Small intestine (tissue), 7 donors: ENCODE results near the gene ARSI. TPM values are rescaled to one million over a fixed set of nuclear protein-coding genes. Genes with fewer than 3 reads are reported as not detected.

Source experiments
- DNase-seq, 2 donors: peaks; one replicate each; pipeline versions ENCODE4 v3.0.0 to v3.0.0-alpha.2; 2013
- FAIRE-seq: peaks from 2 replicates; lab custom pipeline; 2012; peaks lifted over from hg19 to GRCh38; lab: Jason Lieb, UNC
- H3K27ac ChIP-seq, 3 donors: one replicate each; pipeline ENCODE4 v1.5.1; 2013; ENCODE audit warnings: low read length in 2 of 3, mild to moderate bottlenecking in 2 of 3, control low read depth in 1 of 3, inconsistent platforms in 1 of 3, low read depth in 1 of 3, moderate library complexity in 1 of 3
- H3K27me3 ChIP-seq, 3 donors: one replicate each; pipeline ENCODE4 v1.6.1; 2013; ENCODE audit warnings: low read length in 3 of 3, inconsistent platforms in 1 of 3; ENCODE audit not compliant: control insufficient read depth in 3 of 3, insufficient read depth in 3 of 3
- H3K36me3 ChIP-seq, 3 donors: one replicate each; pipeline ENCODE4 v1.6.1; 2013; ENCODE audit warnings: low read length in 3 of 3, inconsistent platforms in 1 of 3, low read depth in 1 of 3, mild to moderate bottlenecking in 1 of 3, moderate library complexity in 1 of 3; ENCODE audit not compliant: control insufficient read depth in 3 of 3, insufficient read depth in 2 of 3
- H3K4me1 ChIP-seq, 3 donors: one replicate each; pipeline ENCODE4 v1.6.1; 2013; ENCODE audit warnings: low read length in 2 of 3, inconsistent platforms in 1 of 3, low read depth in 1 of 3, mild to moderate bottlenecking in 1 of 3, moderate library complexity in 1 of 3; ENCODE audit not compliant: control insufficient read depth in 3 of 3, insufficient read depth in 2 of 3
- H3K4me3 ChIP-seq, 3 donors: one replicate each; pipeline ENCODE4 v1.5.1; 2013; ENCODE audit warnings: low read length in 3 of 3, control low read depth in 1 of 3, inconsistent platforms in 1 of 3, low read depth in 1 of 3, mild to moderate bottlenecking in 1 of 3, moderate library complexity in 1 of 3
- H3K9me3 ChIP-seq, 2 donors: one replicate each; pipeline ENCODE4 v1.6.1; 2013; ENCODE audit warnings: low read depth in 1 of 2, low read length in 1 of 2; ENCODE audit not compliant: control insufficient read depth in 2 of 2, insufficient read depth in 1 of 2
- WGBS, 3 donors: extraction: QIAGEN DNeasy Blood & Tissue Kit; methylation state at CpG; one replicate each; pipeline ENCODE4 v1.1.7; 2013; 5-methylcytosine and 5-hydroxymethylcytosine counted together
- polyA plus RNA-seq, 4 donors: library from polyadenylated mRNA; stranded (reverse) in 3 of 4; unstranded in 1 of 4; fragments of 200-250 nt in 3 of 4; fragments of 120-200 nt in 1 of 4; gene quantifications; one replicate each; pipeline versions ENCODE4 v1.2.1 to v1.2.3, GENCODE V29; 2013
- donor health status: healthy with polysubstance abuse.
- donor health status: control.
- donor health status: control.
- donor health status: Bipolar disorder and iron deficiency.
- donor health status: healthy.

ARSI gene
- polyA plus RNA-seq, 4 donors = 0.40 to 1.4 TPM; not detected in 2

- no peaks in the 10 kb centered on the region for H3K27me3 ChIP-seq
- FAIRE-seq = no peak
- H3K4me3 ChIP-seq = no peak overlapping the region
- H3K9me3 ChIP-seq = no peaks in the 10 kb centered on the region
- DNase-seq = no peak
- no peaks in the 10 kb centered on the region for H3K4me1 ChIP-seq
- no peaks in the 10 kb centered on the region for H3K36me3 ChIP-seq
- WGBS, 3 donors = 52 to 65% (median 57%) methylated on average over 8 of the region's 8 CpGs
- H3K27ac ChIP-seq = no peak overlapping the region
Observed at GRCh38 chr5:150261231-150261630, 41.5 kb downstream of the ARSI start.

GRCh38 chr5:150258130-150258529, 44.6 kb downstream of the ARSI start:
- no peaks in the 10 kb centered on the region for H3K27me3 ChIP-seq
- H3K27ac ChIP-seq = no peak overlapping the region
- 75 to 84% (median 77%) methylated on average over 6 of the region's 6 CpGs for WGBS, 3 donors
- FAIRE-seq = no peak
- no peaks in the 10 kb centered on the region for H3K36me3 ChIP-seq
- H3K4me3 ChIP-seq = no peak overlapping the region
- no peaks in the 10 kb centered on the region for H3K9me3 ChIP-seq
- H3K4me1 ChIP-seq = no peaks in the 10 kb centered on the region
- no peak for DNase-seq

GRCh38 chr5:150257424-150257823, 45.3 kb downstream of the ARSI start:
- Histone ChIP-seq H3K4me3 (no peak overlapping the region), H3K4me1 (no peaks in the 10 kb centered on the region), H3K36me3 (no peaks in the 10 kb centered on the region), H3K27ac (no peak overlapping the region), H3K9me3 (no peaks in the 10 kb centered on the region), H3K27me3 (no peaks in the 10 kb centered on the region)
- FAIRE-seq = no peak
- DNase-seq = peak in 1 of 2 donors; percentile 8
- WGBS, 3 donors = 42 to 79% (median 59%) methylated on average over 11 of the region's 11 CpGs

- Histone ChIP-seq H3K36me3 (no peaks in the 10 kb centered on the region), H3K4me1 (no peaks in the 10 kb centered on the region), H3K27me3 (no peaks in the 10 kb centered on the region), H3K9me3 (no peaks in the 10 kb centered on the region), H3K27ac (no peak overlapping the region), H3K4me3 (no peak overlapping the region)
- FAIRE-seq (no peak), DNase-seq (no peak)
- WGBS, 3 donors = 61 to 77% (median 71%) methylated on average over 12 of the region's 12 CpGs
Observed at GRCh38 chr5:150256410-150257064, 46.2 kb downstream of the ARSI start.

- H3K27me3 ChIP-seq = no peaks in the 10 kb centered on the region
- 76 to 79% (median 77%) methylated on average over 6 of the region's 6 CpGs for WGBS, 3 donors
- no peak for FAIRE-seq
Observed at GRCh38 chr5:150255659-150256409, 46.9 kb downstream of the ARSI start.

GRCh38 chr5:150254774-150255173, 47.9 kb downstream of the ARSI start:
- FAIRE-seq (no peak), DNase-seq (no peak)
- Histone ChIP-seq H3K36me3 (no peaks in the 10 kb centered on the region), H3K27me3 (no peaks in the 10 kb centered on the region), H3K27ac (no peak overlapping the region), H3K9me3 (no peaks in the 10 kb centered on the region), H3K4me3 (no peak overlapping the region), H3K4me1 (no peaks in the 10 kb centered on the region)
- 70 to 79% (median 74%) methylated on average over 4 of the region's 4 CpGs for WGBS, 3 donors

More at GRCh38 chr5:150255659-150256409, 46.9 kb downstream of the ARSI start:
- Histone ChIP-seq H3K36me3 (no peaks in the 10 kb centered on the region), H3K27ac (no peak overlapping the region), H3K4me1 (no peaks in the 10 kb centered on the region), H3K4me3 (no peak overlapping the region), H3K9me3 (no peaks in the 10 kb centered on the region)
- no peak for DNase-seq

- 73 to 76% (median 76%) methylated on average over 7 of the region's 7 CpGs for WGBS, 3 donors
- DNase-seq (no peak), FAIRE-seq (no peak)
- H3K27me3 ChIP-seq = no peaks in the 10 kb centered on the region
- H3K4me3 ChIP-seq = no peak overlapping the region
- H3K27ac ChIP-seq = no peak overlapping the region
- no peaks in the 10 kb centered on the region for H3K36me3 ChIP-seq
- no peaks in the 10 kb centered on the region for H3K9me3 ChIP-seq
- no peaks in the 10 kb centered on the region for H3K4me1 ChIP-seq
Observed at GRCh38 chr5:150254363-150254762, 48.3 kb downstream of the ARSI start.

GRCh38 chr5:150253416-150254208, 49.1 kb downstream of the ARSI start:
- H3K9me3 ChIP-seq = no peaks in the 10 kb centered on the region
- no peaks in the 10 kb centered on the region for H3K36me3 ChIP-seq
- WGBS, 3 donors = 80 to 89% (median 83%) methylated on average over 10 of the region's 10 CpGs
- H3K27ac ChIP-seq = no peak overlapping the region
- no peak overlapping the region for H3K4me3 ChIP-seq
- FAIRE-seq (no peak), DNase-seq (no peak)
- H3K27me3 ChIP-seq = no peaks in the 10 kb centered on the region
- H3K4me1 ChIP-seq = no peaks in the 10 kb centered on the region
